ENCODE results near the gene MAML1.

DNA sequence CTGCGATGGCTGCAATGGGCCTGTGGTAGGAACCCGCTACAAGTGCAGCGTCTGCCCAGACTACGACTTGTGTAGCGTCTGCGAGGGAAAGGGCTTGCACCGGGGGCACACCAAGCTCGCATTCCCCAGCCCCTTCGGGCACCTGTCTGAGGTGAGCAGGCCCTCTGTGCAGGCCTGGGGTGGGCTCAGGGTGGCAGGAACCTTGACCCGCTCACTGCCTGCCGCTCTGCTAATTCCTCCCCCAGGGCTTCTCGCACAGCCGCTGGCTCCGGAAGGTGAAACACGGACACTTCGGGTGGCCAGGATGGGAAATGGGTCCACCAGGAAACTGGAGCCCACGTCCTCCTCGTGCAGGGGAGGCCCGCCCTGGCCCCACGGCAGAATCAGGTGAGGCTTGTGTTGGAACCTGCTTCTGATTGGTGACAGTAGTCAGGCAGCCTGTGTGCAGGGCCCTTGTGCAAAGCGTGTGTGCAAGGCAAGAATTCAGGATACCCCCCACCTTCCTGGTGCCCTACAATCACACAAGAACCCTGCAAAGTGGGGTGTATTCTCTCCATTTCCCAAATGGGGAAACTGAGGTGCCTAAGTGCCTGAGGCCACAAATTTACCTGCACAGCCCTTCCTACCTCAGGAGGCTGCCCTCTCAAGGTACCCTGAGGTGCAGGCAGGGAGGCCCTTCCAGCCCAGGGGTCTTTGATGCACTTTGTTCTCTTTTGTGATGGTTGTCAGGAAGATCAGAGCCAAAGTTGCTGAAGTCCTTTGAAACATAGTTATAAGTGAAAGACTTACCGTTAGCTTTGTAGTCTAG, 91.5 kb downstream of the MAML1 start:
- TF ChIP-seq RAD21 (IDR thresholded peaks at IDR 0.05; ENCODE audit: low read length) (no peak), FOXM1 (IDR thresholded peaks at IDR 0.05; ENCODE audit: low read depth) (no peak), YY1 (IDR thresholded peaks at IDR 0.05; ENCODE audit: low read depth) (no peak), POLR2AphosphoS5 (IDR thresholded peaks at IDR 0.05; ENCODE audit: low read depth, low read length) (no peak), JUND (IDR thresholded peaks at IDR 0.05) (no peak), ELF1 (IDR thresholded peaks at IDR 0.05) (no peak), FOSL2 (IDR thresholded peaks at IDR 0.05; ENCODE audit: borderline replicate concordance, low read depth) (no peak), TCF12 (IDR thresholded peaks at IDR 0.05) (no peak), RFX5 (IDR thresholded peaks at IDR 0.05; ENCODE audit: low read length) (no peak)
- TF ChIP-seq, protein P1, sequence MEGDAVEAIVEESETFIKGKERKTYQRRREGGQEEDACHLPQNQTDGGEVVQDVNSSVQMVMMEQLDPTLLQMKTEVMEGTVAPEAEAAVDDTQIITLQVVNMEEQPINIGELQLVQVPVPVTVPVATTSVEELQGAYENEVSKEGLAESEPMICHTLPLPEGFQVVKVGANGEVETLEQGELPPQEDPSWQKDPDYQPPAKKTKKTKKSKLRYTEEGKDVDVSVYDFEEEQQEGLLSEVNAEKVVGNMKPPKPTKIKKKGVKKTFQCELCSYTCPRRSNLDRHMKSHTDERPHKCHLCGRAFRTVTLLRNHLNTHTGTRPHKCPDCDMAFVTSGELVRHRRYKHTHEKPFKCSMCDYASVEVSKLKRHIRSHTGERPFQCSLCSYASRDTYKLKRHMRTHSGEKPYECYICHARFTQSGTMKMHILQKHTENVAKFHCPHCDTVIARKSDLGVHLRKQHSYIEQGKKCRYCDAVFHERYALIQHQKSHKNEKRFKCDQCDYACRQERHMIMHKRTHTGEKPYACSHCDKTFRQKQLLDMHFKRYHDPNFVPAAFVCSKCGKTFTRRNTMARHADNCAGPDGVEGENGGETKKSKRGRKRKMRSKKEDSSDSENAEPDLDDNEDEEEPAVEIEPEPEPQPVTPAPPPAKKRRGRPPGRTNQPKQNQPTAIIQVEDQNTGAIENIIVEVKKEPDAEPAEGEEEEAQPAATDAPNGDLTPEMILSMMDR (IDR thresholded peaks at IDR 0.05) = no peak

Measured in SK-N-SH (cell line).